LNCAP (cell line): ENCODE data around the gene FAM187B.

Source experiments
- TF ChIP-seq, protein P1 (sequence below): fragments of 450-650 bp; IDR thresholded peaks from 2 replicates; pipeline ENCODE4 v1.5.1; 2017; ENCODE audit warnings: mild to moderate bottlenecking

Gene FAM187B

GRCh38 chr19:35177377-35178274 is 50.9 kb downstream of the FAM187B start:
- TF ChIP-seq, protein P1, sequence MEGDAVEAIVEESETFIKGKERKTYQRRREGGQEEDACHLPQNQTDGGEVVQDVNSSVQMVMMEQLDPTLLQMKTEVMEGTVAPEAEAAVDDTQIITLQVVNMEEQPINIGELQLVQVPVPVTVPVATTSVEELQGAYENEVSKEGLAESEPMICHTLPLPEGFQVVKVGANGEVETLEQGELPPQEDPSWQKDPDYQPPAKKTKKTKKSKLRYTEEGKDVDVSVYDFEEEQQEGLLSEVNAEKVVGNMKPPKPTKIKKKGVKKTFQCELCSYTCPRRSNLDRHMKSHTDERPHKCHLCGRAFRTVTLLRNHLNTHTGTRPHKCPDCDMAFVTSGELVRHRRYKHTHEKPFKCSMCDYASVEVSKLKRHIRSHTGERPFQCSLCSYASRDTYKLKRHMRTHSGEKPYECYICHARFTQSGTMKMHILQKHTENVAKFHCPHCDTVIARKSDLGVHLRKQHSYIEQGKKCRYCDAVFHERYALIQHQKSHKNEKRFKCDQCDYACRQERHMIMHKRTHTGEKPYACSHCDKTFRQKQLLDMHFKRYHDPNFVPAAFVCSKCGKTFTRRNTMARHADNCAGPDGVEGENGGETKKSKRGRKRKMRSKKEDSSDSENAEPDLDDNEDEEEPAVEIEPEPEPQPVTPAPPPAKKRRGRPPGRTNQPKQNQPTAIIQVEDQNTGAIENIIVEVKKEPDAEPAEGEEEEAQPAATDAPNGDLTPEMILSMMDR, result no peak

DNA sequence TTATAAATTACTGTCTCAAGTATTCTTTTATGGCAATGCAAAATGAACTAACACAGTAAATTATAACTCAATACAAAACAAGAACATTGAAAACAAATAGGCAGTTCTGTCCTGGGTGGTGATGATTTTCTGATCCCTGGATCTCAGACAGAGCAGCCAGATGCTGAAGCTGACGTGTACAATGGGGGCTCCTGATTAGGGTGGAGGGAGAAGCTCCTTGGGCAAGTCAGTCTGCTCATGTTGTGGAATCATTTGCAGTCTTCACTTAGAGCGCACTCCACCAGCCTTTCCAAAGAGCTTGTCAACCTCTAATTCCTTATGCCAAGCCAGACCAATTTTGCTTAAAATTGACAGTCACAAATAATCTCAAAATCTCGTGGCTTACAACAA is 52.4 kb downstream of the FAM187B start:
- TF ChIP-seq, protein P1, result no peak
